Measurements from ENCODE around the gene CLEC18C.

GRCh38 chr16:70158261-70158939, 15.2 kb upstream of the CLEC18C start:
- TF ChIP-seq CTCF (conservative IDR thresholded peaks at IDR 0.05 in 1 of 2, IDR thresholded peaks at IDR 0.05 in 1 of 2; ENCODE audit: extremely low read depth in 1 of 2, insufficient read depth in 1 of 2, low read depth in 1 of 2, low read length in 2 of 2) (peak in 1 of 2 donors; percentile 24), EZH2 (IDR thresholded peaks at IDR 0.05; ENCODE audit: borderline replicate concordance, low read length) (no peak)

Data from mammary epithelial cell (primary cell).